C4-2B (cell line): ENCODE results near the gene SYTL3.

ENCODE experiments used
- ZFX ChIP-seq: fragments of 450-650 bp; IDR thresholded peaks from 2 replicates; pipeline ENCODE4 v1.6.1; 2017
- TF ChIP-seq, protein P1 (sequence below): fragments of 450-650 bp; conservative IDR thresholded peaks from 2 replicates; pipeline ENCODE4 v1.5.1; 2017; ENCODE audit warnings: mild to moderate bottlenecking

DNA sequence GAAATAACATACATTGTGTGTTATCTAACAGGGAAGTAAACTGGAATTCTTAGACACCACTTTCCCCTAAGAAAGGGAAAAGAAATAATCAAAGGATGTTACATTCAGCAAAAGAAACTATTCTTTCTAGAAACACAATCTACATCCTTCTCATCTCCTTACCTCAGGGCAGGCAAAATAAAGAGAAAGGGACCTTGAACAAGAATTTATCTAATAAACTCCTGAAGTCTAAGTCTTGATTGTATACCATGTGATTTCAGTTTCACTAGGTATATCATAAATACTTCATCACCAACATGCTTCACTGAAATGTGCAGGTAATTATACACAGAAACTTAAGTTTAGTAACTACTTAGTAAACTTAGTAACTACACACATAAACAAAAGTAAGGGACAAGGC lies 154.4 kb downstream of the SYTL3 start:
- TF ChIP-seq, protein P1, sequence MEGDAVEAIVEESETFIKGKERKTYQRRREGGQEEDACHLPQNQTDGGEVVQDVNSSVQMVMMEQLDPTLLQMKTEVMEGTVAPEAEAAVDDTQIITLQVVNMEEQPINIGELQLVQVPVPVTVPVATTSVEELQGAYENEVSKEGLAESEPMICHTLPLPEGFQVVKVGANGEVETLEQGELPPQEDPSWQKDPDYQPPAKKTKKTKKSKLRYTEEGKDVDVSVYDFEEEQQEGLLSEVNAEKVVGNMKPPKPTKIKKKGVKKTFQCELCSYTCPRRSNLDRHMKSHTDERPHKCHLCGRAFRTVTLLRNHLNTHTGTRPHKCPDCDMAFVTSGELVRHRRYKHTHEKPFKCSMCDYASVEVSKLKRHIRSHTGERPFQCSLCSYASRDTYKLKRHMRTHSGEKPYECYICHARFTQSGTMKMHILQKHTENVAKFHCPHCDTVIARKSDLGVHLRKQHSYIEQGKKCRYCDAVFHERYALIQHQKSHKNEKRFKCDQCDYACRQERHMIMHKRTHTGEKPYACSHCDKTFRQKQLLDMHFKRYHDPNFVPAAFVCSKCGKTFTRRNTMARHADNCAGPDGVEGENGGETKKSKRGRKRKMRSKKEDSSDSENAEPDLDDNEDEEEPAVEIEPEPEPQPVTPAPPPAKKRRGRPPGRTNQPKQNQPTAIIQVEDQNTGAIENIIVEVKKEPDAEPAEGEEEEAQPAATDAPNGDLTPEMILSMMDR, result no peak
- no peak for TF ChIP-seq ZFX
